DND-41 (cell line): Measurements from ENCODE around the gene NDUFS6.

Experiments
- CTCF ChIP-seq: IDR thresholded peaks from 2 replicates; pipeline ENCODE4 v1.5.1; 2012; ENCODE audit warnings: borderline replicate concordance, low read length, moderate library complexity, mild to moderate bottlenecking; ENCODE audit not compliant: poor library complexity, severe bottlenecking; ENCODE audit errors: extremely low read depth
- EZH2 ChIP-seq: IDR thresholded peaks from 3 replicates; pipeline ENCODE4 v1.6.1; 2012; ENCODE audit warnings: borderline replicate concordance, low read depth, mild to moderate bottlenecking, moderate library complexity, low read length, inconsistent platforms; ENCODE audit not compliant: severe bottlenecking

DNA sequence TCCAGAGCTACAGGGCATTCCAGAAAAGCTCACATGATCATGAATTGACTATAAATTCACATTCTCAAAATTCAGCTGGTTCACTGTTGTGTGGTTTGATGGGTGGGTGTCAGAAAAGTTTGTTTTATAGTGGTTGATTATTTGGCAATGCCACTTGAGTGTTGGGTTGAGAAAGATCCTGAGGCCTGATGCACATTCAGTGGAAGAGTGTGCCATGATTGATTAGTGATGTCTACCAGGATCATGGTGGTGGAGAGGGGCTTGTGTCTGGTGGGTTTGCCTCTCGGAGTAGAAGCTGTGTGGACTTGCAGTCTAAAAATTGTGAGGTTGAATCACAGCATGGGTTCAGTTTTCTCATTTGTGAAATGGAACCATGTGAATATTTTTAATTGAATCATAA lies 2.0 kb downstream of the NDUFS6 start:
- TF ChIP-seq CTCF (no peak), EZH2 (no peak)
